GM12878 (cell line): Measurements from ENCODE around the gene TRABD2A. TPM values are rescaled to one million over a fixed set of nuclear protein-coding genes. Genes with fewer than 3 reads are reported as not detected.

Experiments
- BRCA1 ChIP-seq: IDR thresholded peaks from 2 replicates; pipeline ENCODE4 v1.6.1; 2011; ENCODE audit warnings: low read depth, low read length, improper control_type of control experiment
- EGR1 ChIP-seq, 2 experiments: IDR thresholded peaks; 1 replicate in 1 of 2; 2 replicates in 1 of 2; pipeline ENCODE4 v1.6.1; 2011 to 2012; ENCODE audit warnings: low read depth in 2 of 2, low read length in 2 of 2, borderline replicate concordance in 1 of 2, mild to moderate bottlenecking in 1 of 2, moderate library complexity in 1 of 2
- HDAC6 ChIP-seq: fragments of 200-600 bp; sonication (generic); IDR thresholded peaks from one replicate; pipeline ENCODE4 v1.8.0; 2017; ENCODE audit warnings: antibody characterized with exemption; ENCODE audit not compliant: unreplicated experiment
- IKZF2 ChIP-seq, 2 experiments: fragments of 450-650 bp; IDR thresholded peaks; 2 replicates each; pipeline ENCODE4 v1.6.1; 2017; ENCODE audit warnings: mild to moderate bottlenecking in 2 of 2, moderate library complexity in 2 of 2
- MTA2 ChIP-seq: fragments of 450-650 bp; IDR thresholded peaks from 2 replicates; pipeline ENCODE4 v1.6.1; 2016; ENCODE audit warnings: low read depth, mild to moderate bottlenecking, moderate library complexity
- MXI1 ChIP-seq: fragments of 150-350 bp; IDR thresholded peaks from 2 replicates; pipeline ENCODE4 v1.6.1; 2011; ENCODE audit warnings: low read depth, mild to moderate bottlenecking, inconsistent platforms, low read length, improper control_type of control experiment
- PAX8 ChIP-seq: fragments of 450-650 bp; IDR thresholded peaks from 2 replicates; pipeline ENCODE4 v1.6.1; 2017; ENCODE audit warnings: mild to moderate bottlenecking, moderate library complexity
- PKNOX1 ChIP-seq: fragments of 450-650 bp; IDR thresholded peaks from 2 replicates; pipeline ENCODE4 v1.6.1; 2016; ENCODE audit warnings: mild to moderate bottlenecking
- POLR2AphosphoS5 ChIP-seq: IDR thresholded peaks from 2 replicates; pipeline ENCODE4 v1.6.1; 2011; ENCODE audit warnings: mild to moderate bottlenecking, low read length, inconsistent platforms
- RBBP5 ChIP-seq: fragments of 200-600 bp; sonication (generic); conservative IDR thresholded peaks from 2 replicates; pipeline ENCODE4 v1.6.1; 2016
- RCOR1 ChIP-seq: conservative IDR thresholded peaks from 2 replicates; pipeline ENCODE4 v1.6.1; 2012; ENCODE audit warnings: low read depth, low read length, improper control_type of control experiment
- SIN3A ChIP-seq: IDR thresholded peaks from 2 replicates; pipeline ENCODE4 v1.6.1; 2012; ENCODE audit warnings: low read depth, low read length, improper control_type of control experiment
- SMARCA5 ChIP-seq: fragments of 450-650 bp; IDR thresholded peaks from 2 replicates; pipeline ENCODE4 v1.6.1; 2017; ENCODE audit warnings: mild to moderate bottlenecking
- SRF ChIP-seq, 2 experiments: IDR thresholded peaks; 2 replicates each; pipeline ENCODE4 v1.6.1; 2011; ENCODE audit warnings: low read depth in 2 of 2, low read length in 2 of 2, mild to moderate bottlenecking in 1 of 2, moderate library complexity in 1 of 2
- STAT1 ChIP-seq: fragments of 450-650 bp; conservative IDR thresholded peaks from 2 replicates; pipeline ENCODE4 v1.6.1; 2014; ENCODE audit warnings: antibody characterized with exemption, mild to moderate bottlenecking
- SUPT20H ChIP-seq: IDR thresholded peaks from 2 replicates; pipeline ENCODE4 v1.6.1; 2011; ENCODE audit warnings: low read depth, mild to moderate bottlenecking, low read length, moderate library complexity, borderline replicate concordance; ENCODE audit not compliant: control insufficient read depth
- TCF12 ChIP-seq: IDR thresholded peaks from 2 replicates; pipeline ENCODE4 v1.6.1; 2011; ENCODE audit warnings: low read depth, mild to moderate bottlenecking, low read length
- TCF7 ChIP-seq: IDR thresholded peaks from 2 replicates; pipeline ENCODE4 v1.6.1; 2014; ENCODE audit warnings: antibody characterized with exemption, borderline replicate concordance
- ZBTB11 ChIP-seq: fragments of 450-650 bp; formaldehyde crosslinking; IDR thresholded peaks from 2 replicates; pipeline ENCODE4 v1.5.0; 2022; ENCODE audit warnings: mild to moderate bottlenecking, missing genetic modification characterization
- ZNF24 ChIP-seq: fragments of 450-650 bp; IDR thresholded peaks from 2 replicates; pipeline ENCODE4 v1.6.1; 2017; ENCODE audit warnings: antibody characterized with exemption, mild to moderate bottlenecking
- ZSCAN29 ChIP-seq: fragments of 450-650 bp; IDR thresholded peaks from 2 replicates; pipeline ENCODE4 v1.6.1; 2017; ENCODE audit warnings: mild to moderate bottlenecking, moderate library complexity
- polyA plus RNA-seq, 11 experiments: library from polyadenylated mRNA; depleted of rRNA in 4 of 11; unstranded in 6 of 11; stranded (reverse) in 5 of 11; fragments of >200 nt; fragmentation: Nextera tagmentation in 4 of 11; fragmentation: Illumina TruSeq in 1 of 11; extraction: Ambion mirVana in 4 of 11; extraction: Trizol in 1 of 11; gene quantifications; 1 replicate in 1 of 11; 2 replicates in 10 of 11; pipeline versions ENCODE4 v1.2.1 to v1.2.3, GENCODE V29; 2011 to 2016; ENCODE audit warnings: inconsistent platforms in 2 of 11, missing spikeins in 2 of 11, low read depth in 1 of 11
- total RNA-seq, 4 experiments: library from RNA; depleted of rRNA in 3 of 4; stranded (reverse); fragments of >200 nt in 3 of 4; fragmentation: Illumina TruSeq in 1 of 4; extraction: Trizol in 1 of 4; gene quantifications; 2 replicates each; pipeline versions ENCODE4 v1.2.1 to v1.2.3, GENCODE V29; 2013 to 2021
- TF ChIP-seq, protein P1 (sequence below): IDR thresholded peaks from 2 replicates; pipeline ENCODE4 v1.6.1; 2011; ENCODE audit warnings: low read depth, low read length, improper control_type of control experiment, borderline replicate concordance
- TF ChIP-seq, protein P2 (sequence below): IDR thresholded peaks from 2 replicates; pipeline ENCODE4 v1.6.1; 2011; ENCODE audit warnings: low read depth, mild to moderate bottlenecking, low read length, moderate library complexity, borderline replicate concordance; ENCODE audit errors: extremely low read depth
- TF ChIP-seq, protein P3 (sequence below): IDR thresholded peaks from 2 replicates; pipeline ENCODE4 v1.6.1; 2012; ENCODE audit warnings: low read depth, low read length, improper control_type of control experiment

TRABD2A gene
- total and polyA plus RNA-seq, 10 of the 15 experiments (the other 5 are each of a cell fraction or from before 2014, with no cell fraction given) = 1.4 to 7.6 (median 4.1) TPM

GRCh38 chr2:84906108-84906899, 25.4 kb upstream of the TRABD2A start (continued):
- TF ChIP-seq TCF7 = no peak
- TF ChIP-seq MXI1 = no peak; the same call in 1 of the 2 replicates
- no peak for TF ChIP-seq ZSCAN29
- peak; percentile 50; the same call in 1 of the 2 replicates for TF ChIP-seq MTA2
- no peak for TF ChIP-seq SUPT20H
- no peak for TF ChIP-seq SRF (IDR thresholded peaks at IDR 0.05; ENCODE audit: low read depth in 2 of 2, low read length in 2 of 2)
- TF ChIP-seq SIN3A = no peak
- no peak for TF ChIP-seq HDAC6
- no peak for TF ChIP-seq PAX8
- TF ChIP-seq EGR1 (IDR thresholded peaks at IDR 0.05; ENCODE audit: borderline replicate concordance in 1 of 2, low read depth in 2 of 2, low read length in 2 of 2) = peak in 1 of 2 experiments; percentile 73; a peak in 2 of 3 replicates
- TF ChIP-seq, protein P1, sequence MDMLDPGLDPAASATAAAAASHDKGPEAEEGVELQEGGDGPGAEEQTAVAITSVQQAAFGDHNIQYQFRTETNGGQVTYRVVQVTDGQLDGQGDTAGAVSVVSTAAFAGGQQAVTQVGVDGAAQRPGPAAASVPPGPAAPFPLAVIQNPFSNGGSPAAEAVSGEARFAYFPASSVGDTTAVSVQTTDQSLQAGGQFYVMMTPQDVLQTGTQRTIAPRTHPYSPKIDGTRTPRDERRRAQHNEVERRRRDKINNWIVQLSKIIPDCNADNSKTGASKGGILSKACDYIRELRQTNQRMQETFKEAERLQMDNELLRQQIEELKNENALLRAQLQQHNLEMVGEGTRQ = no peak; the same call in 1 of the 2 replicates
- TF ChIP-seq, protein P2, sequence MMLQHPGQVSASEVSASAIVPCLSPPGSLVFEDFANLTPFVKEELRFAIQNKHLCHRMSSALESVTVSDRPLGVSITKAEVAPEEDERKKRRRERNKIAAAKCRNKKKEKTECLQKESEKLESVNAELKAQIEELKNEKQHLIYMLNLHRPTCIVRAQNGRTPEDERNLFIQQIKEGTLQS = no peak
- no peak; the same call in 1 of the 2 replicates for TF ChIP-seq POLR2AphosphoS5
- TF ChIP-seq IKZF2 (IDR thresholded peaks at IDR 0.05) = peak; percentile 81 to 83
- no peak for TF ChIP-seq BRCA1
- TF ChIP-seq TCF12 = 0 out of 2 replicates have a peak, but pooled peaks have one; percentile 3
- no peak for TF ChIP-seq ZBTB11 (CRISPR knock-in tag)
- no peak for TF ChIP-seq ZNF24
- TF ChIP-seq SMARCA5 = no peak
- no peak for TF ChIP-seq STAT1
- TF ChIP-seq RCOR1 = no peak
- TF ChIP-seq, protein P3, sequence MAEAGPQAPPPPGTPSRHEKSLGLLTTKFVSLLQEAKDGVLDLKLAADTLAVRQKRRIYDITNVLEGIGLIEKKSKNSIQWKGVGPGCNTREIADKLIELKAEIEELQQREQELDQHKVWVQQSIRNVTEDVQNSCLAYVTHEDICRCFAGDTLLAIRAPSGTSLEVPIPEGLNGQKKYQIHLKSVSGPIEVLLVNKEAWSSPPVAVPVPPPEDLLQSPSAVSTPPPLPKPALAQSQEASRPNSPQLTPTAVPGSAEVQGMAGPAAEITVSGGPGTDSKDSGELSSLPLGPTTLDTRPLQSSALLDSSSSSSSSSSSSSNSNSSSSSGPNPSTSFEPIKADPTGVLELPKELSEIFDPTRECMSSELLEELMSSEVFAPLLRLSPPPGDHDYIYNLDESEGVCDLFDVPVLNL = no peak
- no peak for TF ChIP-seq PKNOX1
- TF ChIP-seq RBBP5 = no peak
